WERI-Rb-1 (cell line): ENCODE results near the gene KANK4.

Experiments
- DNase-seq: peaks from one replicate; pipeline ENCODE4 v3.0.0-alpha.2; 2020
- H3K27ac ChIP-seq: fragments of 250-450 bp; sonication (Bioruptor Pico); 2 replicates; pipeline ENCODE4 v1.5.1; 2020; ENCODE audit warnings: mild to moderate bottlenecking, moderate library complexity
- H3K27me3 ChIP-seq: fragments of 250-450 bp; sonication (Bioruptor Pico); 2 replicates; pipeline ENCODE4 v1.5.1; 2021; ENCODE audit warnings: mild to moderate bottlenecking, low read depth, moderate library complexity; ENCODE audit not compliant: insufficient read depth, severe bottlenecking
- H3K36me3 ChIP-seq: fragments of 250-450 bp; sonication (Bioruptor Pico); 2 replicates; pipeline ENCODE4 v1.5.1; 2020; ENCODE audit warnings: mild to moderate bottlenecking, moderate library complexity
- H3K4me3 ChIP-seq: 2 replicates; pipeline ENCODE4 v1.5.1; 2011; ENCODE audit warnings: low read depth, mild to moderate bottlenecking, control low read depth, low read length
- H3K9me3 ChIP-seq: fragments of 250-450 bp; sonication (Bioruptor Pico); 2 replicates; pipeline ENCODE4 v1.5.1; 2021; ENCODE audit warnings: mild to moderate bottlenecking, moderate library complexity; ENCODE audit not compliant: severe bottlenecking
- CTCF ChIP-seq: IDR thresholded peaks from 2 replicates; pipeline ENCODE4 v1.5.1; 2011; ENCODE audit warnings: low read depth, mild to moderate bottlenecking, control low read depth, inconsistent platforms, low read length

Gene KANK4

DNA sequence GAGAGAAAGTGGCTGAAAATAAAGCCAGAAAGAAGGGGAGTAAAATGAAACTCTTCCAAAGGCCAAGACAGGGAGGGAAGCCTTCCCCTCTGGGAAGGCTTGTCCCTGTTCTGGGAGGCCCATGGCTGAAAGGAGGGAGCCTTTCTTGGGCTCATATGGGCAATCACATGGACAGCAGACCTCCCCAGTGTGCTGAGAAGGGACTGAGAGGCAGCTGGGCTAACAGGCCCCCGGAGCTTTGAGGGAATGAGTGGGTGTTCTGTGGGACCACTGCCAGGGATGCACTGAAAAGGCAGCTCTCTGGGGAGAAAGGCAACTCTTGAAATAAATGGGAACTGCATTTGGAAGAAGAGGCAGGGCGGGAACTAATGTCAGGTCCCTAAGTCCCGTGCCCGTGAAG, 39.1 kb downstream of the KANK4 start:
- H3K27me3 ChIP-seq = no peaks in the 10 kb centered on the region

DNA sequence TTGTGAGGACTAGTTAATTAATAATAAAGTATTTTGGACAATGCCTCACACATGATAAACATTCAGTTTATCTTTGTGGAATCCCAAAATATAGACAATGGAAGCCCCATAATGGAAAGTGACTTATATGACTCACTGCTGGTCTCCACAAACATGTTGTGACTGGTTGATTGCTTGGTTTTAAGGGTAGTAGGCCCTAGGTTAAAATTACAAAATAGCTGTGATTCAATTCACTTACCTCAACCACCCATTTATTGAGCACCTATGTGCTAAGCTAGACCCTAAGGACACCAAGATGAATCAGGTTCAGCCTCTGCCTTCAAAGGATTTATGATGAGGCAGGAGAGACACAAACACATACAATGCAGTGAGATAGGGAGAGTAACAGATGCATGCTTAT, 42.4 kb downstream of the KANK4 start:
- peaks cover 2% of the 10 kb centered on the region; the same call in 1 of the 2 replicates for H3K36me3 ChIP-seq
- DNase-seq = no peak
- TF ChIP-seq CTCF = no peak
- H3K9me3 ChIP-seq = peaks cover 6% of the 10 kb centered on the region
- no peaks in the 10 kb centered on the region for H3K27me3 ChIP-seq
- H3K4me3 ChIP-seq = no peak overlapping the region
- H3K27ac ChIP-seq = no peak overlapping the region

More for the DNA sequence above, 39.1 kb downstream of the KANK4 start:
- no peak for TF ChIP-seq CTCF
- Histone ChIP-seq H3K36me3 (peaks cover 2% of the 10 kb centered on the region; the same call in 1 of the 2 replicates), H3K9me3 (peaks cover 6% of the 10 kb centered on the region), H3K4me3 (no peak overlapping the region), H3K27ac (no peak overlapping the region)
- no peak for DNase-seq

GRCh38 chr1:62274496-62275485, 44.4 kb downstream of the KANK4 start:
- H3K36me3 ChIP-seq = no peaks in the 10 kb centered on the region
- no peak overlapping the region for H3K4me3 ChIP-seq
- DNase-seq = no peak
- no peak overlapping the region for H3K27ac ChIP-seq
- H3K27me3 ChIP-seq = no peaks in the 10 kb centered on the region
- no peak for TF ChIP-seq CTCF
- no peaks in the 10 kb centered on the region for H3K9me3 ChIP-seq

GRCh38 chr1:62273953-62274352, 45.3 kb downstream of the KANK4 start:
- H3K27me3 ChIP-seq = no peaks in the 10 kb centered on the region
- DNase-seq = no peak
- H3K9me3 ChIP-seq = no peaks in the 10 kb centered on the region
- H3K27ac ChIP-seq = no peak overlapping the region
- H3K4me3 ChIP-seq = no peak overlapping the region
- no peaks in the 10 kb centered on the region for H3K36me3 ChIP-seq
- no peak for TF ChIP-seq CTCF

GRCh38 chr1:62271948-62272728, 47.1 kb downstream of the KANK4 start:
- no peak overlapping the region for H3K27ac ChIP-seq
- H3K27me3 ChIP-seq = no peaks in the 10 kb centered on the region
- H3K36me3 ChIP-seq = no peaks in the 10 kb centered on the region
- DNase-seq = no peak
- no peaks in the 10 kb centered on the region for H3K9me3 ChIP-seq
- TF ChIP-seq CTCF = peak; percentile 33; the same call in 1 of the 2 replicates
- H3K4me3 ChIP-seq = no peak overlapping the region
